MM.1S (cell line): ENCODE data around the gene IP6K1.

Source experiments
- DNase-seq: peaks from one replicate; pipeline ENCODE4 v3.0.0-alpha.2; 2015
- H2AFZ ChIP-seq: fragments of 300-600 bp; sonication (generic); 2 replicates; pipeline ENCODE4 v1.6.0; 2016; ENCODE audit warnings: antibody characterized with exemption, low read length
- H3F3A ChIP-seq: fragments of 300-600 bp; sonication (generic); 2 replicates; pipeline ENCODE4 v1.6.1; 2016; ENCODE audit warnings: mild to moderate bottlenecking, antibody characterized with exemption, low read length, moderate library complexity, mixed read lengths; ENCODE audit not compliant: insufficient read depth
- H3K27ac ChIP-seq: fragments of 300-600 bp; sonication (generic); 2 replicates; pipeline ENCODE4 v1.5.1; 2016; ENCODE audit warnings: mild to moderate bottlenecking, low read length
- H3K27me3 ChIP-seq: fragments of 300-600 bp; sonication (generic); replicated peaks from 2 replicates; pipeline ENCODE4 v1.6.0; 2016; ENCODE audit warnings: low read length; ENCODE audit not compliant: insufficient read depth
- H3K36me3 ChIP-seq: fragments of 300-600 bp; sonication (generic); replicated peaks from 2 replicates; pipeline ENCODE4 v1.6.1; 2016; ENCODE audit warnings: mild to moderate bottlenecking, low read length, mixed read lengths; ENCODE audit not compliant: insufficient read depth
- H3K4me1 ChIP-seq: fragments of 300-600 bp; sonication (generic); 2 replicates; pipeline ENCODE4 v1.6.1; 2016; ENCODE audit warnings: low read length, mixed read lengths
- H3K4me2 ChIP-seq: fragments of 300-600 bp; sonication (generic); 2 replicates; pipeline ENCODE4 v1.6.0; 2016; ENCODE audit warnings: low read depth, low read length
- H3K4me3 ChIP-seq: fragments of 300-600 bp; sonication (generic); 2 replicates; pipeline ENCODE4 v1.5.1; 2016; ENCODE audit warnings: low read length, mixed read lengths
- H3K79me2 ChIP-seq: fragments of 300-600 bp; sonication (generic); 2 replicates; pipeline ENCODE4 v1.6.1; 2016; ENCODE audit warnings: mixed run types, low read length, mixed read lengths
- H3K9ac ChIP-seq: fragments of 300-600 bp; sonication (generic); 2 replicates; pipeline ENCODE4 v1.6.1; 2016; ENCODE audit warnings: low read length, mixed read lengths
- H3K9me2 ChIP-seq: fragments of 300-600 bp; sonication (generic); replicated peaks from 2 replicates; pipeline ENCODE4 v1.6.1; 2016; ENCODE audit warnings: mild to moderate bottlenecking, low read length, mixed read lengths; ENCODE audit not compliant: insufficient read depth
- H3K9me3 ChIP-seq: fragments of 300-600 bp; sonication (generic); replicated peaks from 2 replicates; pipeline ENCODE4 v1.6.1; 2016; ENCODE audit warnings: mild to moderate bottlenecking, low read length, mixed read lengths; ENCODE audit not compliant: insufficient read depth
- H4K20me1 ChIP-seq: fragments of 300-600 bp; sonication (generic); 2 replicates; pipeline ENCODE4 v1.6.1; 2016; ENCODE audit warnings: mild to moderate bottlenecking, low read length, moderate library complexity, mixed read lengths; ENCODE audit not compliant: insufficient read depth
- EZH2 ChIP-seq: fragments of 300-600 bp; sonication (generic); optimal IDR thresholded peaks from 2 replicates; pipeline ENCODE3; 2017; ENCODE audit warnings: low read depth, mild to moderate bottlenecking, antibody characterized with exemption, low read length, mixed read lengths
- EZH2phosphoT487 ChIP-seq: fragments of 300-600 bp; sonication (generic); IDR thresholded peaks from 2 replicates; pipeline ENCODE4 v1.6.1; 2018; ENCODE audit warnings: antibody characterized with exemption, low read length
- TF ChIP-seq, protein P1 (sequence below): fragments of 300-600 bp; sonication (generic); IDR thresholded peaks from 2 replicates; pipeline ENCODE4 v1.5.1; 2016; ENCODE audit warnings: antibody characterized with exemption, low read length, mixed read lengths

The IP6K1 gene

DNA sequence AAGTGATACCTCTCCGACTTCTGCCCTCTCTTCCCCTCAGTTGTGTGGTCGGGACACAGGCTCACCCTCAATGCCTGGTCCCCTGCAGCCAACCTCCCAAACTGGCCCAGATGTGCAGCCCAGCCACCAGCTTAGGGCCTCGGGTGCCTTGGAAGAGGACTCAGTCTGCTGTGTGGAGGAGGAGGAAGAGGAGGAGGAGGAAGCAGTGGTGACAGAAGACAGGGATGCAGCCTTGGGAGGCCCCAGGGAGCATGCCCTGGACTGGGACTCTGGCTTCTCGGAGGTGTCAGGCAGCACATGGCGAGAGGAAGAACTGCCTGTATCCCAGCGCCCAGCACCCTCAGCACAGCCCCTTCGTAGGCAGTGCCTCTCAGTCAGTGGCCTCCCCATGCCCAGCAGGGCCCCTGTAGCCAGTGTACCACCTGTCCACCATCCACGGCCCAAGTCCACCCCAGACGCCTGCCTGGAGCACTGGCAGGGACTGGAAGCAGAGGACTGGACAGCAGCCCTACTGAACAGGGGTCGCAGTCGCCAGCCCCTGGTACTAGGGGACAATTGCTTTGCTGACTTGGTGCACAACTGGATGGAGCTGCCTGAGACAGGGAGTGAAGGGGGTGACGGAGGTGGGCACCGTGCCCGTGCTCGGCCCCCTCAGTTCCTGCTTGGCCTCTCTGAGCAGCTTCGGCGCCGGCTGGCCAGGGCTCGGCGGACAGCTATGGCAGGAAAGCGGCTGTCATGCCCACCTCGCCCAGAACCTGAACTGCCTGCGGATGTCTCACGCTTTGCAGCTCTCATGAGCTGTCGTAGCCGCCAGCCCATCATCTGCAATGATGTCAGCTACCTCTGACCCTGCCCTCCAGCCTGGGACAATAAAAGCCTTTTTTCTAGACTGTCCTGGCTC, 18.0 kb upstream of the IP6K1 start:
- H3K9me3 ChIP-seq: no peaks in the 10 kb centered on the region
- TF ChIP-seq EZH2: no peak
- no peak for TF ChIP-seq EZH2phosphoT487
- TF ChIP-seq, protein P1, sequence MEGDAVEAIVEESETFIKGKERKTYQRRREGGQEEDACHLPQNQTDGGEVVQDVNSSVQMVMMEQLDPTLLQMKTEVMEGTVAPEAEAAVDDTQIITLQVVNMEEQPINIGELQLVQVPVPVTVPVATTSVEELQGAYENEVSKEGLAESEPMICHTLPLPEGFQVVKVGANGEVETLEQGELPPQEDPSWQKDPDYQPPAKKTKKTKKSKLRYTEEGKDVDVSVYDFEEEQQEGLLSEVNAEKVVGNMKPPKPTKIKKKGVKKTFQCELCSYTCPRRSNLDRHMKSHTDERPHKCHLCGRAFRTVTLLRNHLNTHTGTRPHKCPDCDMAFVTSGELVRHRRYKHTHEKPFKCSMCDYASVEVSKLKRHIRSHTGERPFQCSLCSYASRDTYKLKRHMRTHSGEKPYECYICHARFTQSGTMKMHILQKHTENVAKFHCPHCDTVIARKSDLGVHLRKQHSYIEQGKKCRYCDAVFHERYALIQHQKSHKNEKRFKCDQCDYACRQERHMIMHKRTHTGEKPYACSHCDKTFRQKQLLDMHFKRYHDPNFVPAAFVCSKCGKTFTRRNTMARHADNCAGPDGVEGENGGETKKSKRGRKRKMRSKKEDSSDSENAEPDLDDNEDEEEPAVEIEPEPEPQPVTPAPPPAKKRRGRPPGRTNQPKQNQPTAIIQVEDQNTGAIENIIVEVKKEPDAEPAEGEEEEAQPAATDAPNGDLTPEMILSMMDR: no peak
- no peaks in the 10 kb centered on the region for H3K9me2 ChIP-seq
- no peaks in the 10 kb centered on the region for H3K4me1 ChIP-seq
- no peaks in the 10 kb centered on the region for H3K79me2 ChIP-seq
- no peak overlapping the region for H3K9ac ChIP-seq
- H3F3A ChIP-seq: no peaks in the 10 kb centered on the region
- H2AFZ ChIP-seq: no peak overlapping the region
- H4K20me1 ChIP-seq: no peaks in the 10 kb centered on the region
- no peaks in the 10 kb centered on the region for H3K36me3 ChIP-seq
- H3K27me3 ChIP-seq: peaks cover 6% of the 10 kb centered on the region; the same call in 1 of the 2 replicates
- no peak overlapping the region for H3K27ac ChIP-seq
- no peak for DNase-seq
- H3K4me3 ChIP-seq: peak overlapping the region; percentile 74
- peak overlapping the region; percentile 90; the same call in 1 of the 2 replicates for H3K4me2 ChIP-seq

DNA sequence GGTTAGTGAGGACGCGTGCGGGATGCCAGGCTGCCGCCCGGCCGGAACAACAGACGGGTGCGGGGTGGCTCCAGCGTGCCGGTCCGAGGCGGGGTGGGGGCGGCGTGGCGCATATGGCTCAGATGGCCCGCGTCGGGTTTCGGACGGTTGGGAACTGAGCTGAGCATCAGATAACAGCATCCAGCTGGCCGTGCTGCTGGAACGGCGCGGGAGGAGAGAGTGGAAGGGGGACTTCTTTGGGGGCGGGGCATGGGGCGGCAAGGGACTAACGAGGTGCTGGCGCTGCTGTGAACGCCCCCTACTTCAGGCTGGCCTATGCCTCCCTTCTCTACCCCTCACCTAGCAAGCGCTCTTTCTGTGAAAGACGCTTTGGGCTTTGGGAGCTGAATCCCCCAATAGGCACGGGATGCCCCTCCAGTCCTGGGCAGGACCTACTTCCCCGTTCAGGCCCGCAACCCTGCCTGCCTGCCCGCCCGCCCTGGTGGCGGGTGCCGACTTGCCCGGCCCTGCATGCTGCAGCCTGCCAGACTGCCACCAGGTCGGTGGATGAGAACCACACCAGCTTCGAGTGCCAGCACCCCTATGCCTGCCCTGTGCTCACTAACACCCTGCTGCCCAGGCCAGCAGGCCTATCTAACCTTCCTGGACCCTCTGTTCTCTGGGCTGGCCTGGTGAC, 17.3 kb upstream of the IP6K1 start:
- no peak overlapping the region for H3K27ac ChIP-seq
- H3K27me3 ChIP-seq: peaks cover 6% of the 10 kb centered on the region; the same call in 1 of the 2 replicates
- no peaks in the 10 kb centered on the region for H4K20me1 ChIP-seq
- no peaks in the 10 kb centered on the region for H3K79me2 ChIP-seq
- peak overlapping the region; percentile 98 for H2AFZ ChIP-seq
- no peaks in the 10 kb centered on the region for H3F3A ChIP-seq
- DNase-seq: peak; percentile 28
- TF ChIP-seq, protein P1: peak; percentile 8; the same call in 1 of the 2 replicates
- no peak for TF ChIP-seq EZH2phosphoT487
- peak overlapping the region; percentile 42; the same call in 1 of the 2 replicates for H3K9ac ChIP-seq
- no peaks in the 10 kb centered on the region for H3K9me2 ChIP-seq
- peak overlapping the region; percentile 74 for H3K4me3 ChIP-seq
- H3K9me3 ChIP-seq: no peaks in the 10 kb centered on the region
- H3K4me2 ChIP-seq: peak overlapping the region; percentile 90
- no peaks in the 10 kb centered on the region for H3K36me3 ChIP-seq
- no peaks in the 10 kb centered on the region for H3K4me1 ChIP-seq

DNA sequence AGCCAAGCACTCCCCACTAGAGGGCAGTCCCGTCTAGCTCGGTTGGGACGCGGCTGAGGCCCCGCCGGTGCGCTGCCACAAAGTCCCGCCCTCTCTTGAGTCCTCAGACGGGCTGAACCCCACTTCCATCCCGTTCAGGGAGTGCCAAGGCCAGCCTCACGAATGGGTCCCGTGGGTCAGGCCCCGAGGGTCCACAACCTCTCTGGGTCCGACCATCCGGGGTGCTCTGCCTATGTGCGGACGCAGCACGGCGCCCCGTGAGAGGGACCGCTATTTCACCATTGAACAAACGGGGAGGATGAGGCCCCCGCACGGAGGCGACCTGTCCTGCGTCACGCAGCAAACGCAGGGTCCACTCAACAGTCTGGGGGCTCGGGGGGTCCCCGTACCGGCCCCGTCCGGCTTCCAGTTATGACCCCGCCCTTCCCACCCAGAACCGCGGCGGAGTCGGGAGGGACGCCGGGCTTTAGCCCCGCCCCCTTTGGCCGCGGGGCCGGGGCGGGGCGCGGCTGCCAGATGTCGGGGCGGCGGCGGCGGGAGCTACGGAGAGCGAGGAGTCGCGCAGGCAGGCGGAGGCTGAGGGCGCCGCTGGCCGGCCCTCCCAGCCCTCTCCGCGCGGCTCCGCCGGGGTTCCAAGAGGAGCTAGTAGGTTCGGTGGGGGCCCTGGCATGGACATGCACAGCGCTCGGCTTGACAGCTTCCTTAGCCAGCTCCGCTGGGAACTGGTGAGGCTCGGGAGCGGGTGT, 16.6 kb upstream of the IP6K1 start, which contains the start of gene INKA1:
TSS of gene INKA1 (plus strand) at position 543 of the 746 bp plus-strand sequence. CDS start at position 675, 132 bp downstream.
- Histone ChIP-seq H3K4me3 (peak within 1 kb of the TSS; percentile 74), H3K27ac (no peak within 1 kb of the TSS), H3F3A (no peaks in the 10 kb centered on the region), H2AFZ (peak within 1 kb of the TSS; percentile 98), H3K36me3 (no peaks in the 10 kb centered on the region), H3K4me2 (peak within 1 kb of the TSS; percentile 90), H3K9me3 (no peaks in the 10 kb centered on the region), H3K9ac (peak within 1 kb of the TSS; percentile 42; the same call in 1 of the 2 replicates), H3K9me2 (no peaks in the 10 kb centered on the region), H4K20me1 (no peaks in the 10 kb centered on the region), H3K79me2 (no peaks in the 10 kb centered on the region), H3K4me1 (no peaks in the 10 kb centered on the region), H3K27me3 (peaks cover 6% of the 10 kb centered on the region; the same call in 1 of the 2 replicates)
- TF ChIP-seq EZH2phosphoT487 (no peak), EZH2 (no peak)
- TF ChIP-seq, protein P1: peak; percentile 83
- DNase-seq: peak; percentile 89
